ENCODE data around the gene TSPAN4. TPM values are rescaled to one million over a fixed set of nuclear protein-coding genes. Genes with fewer than 3 reads are reported as not detected.

Gene TSPAN4
- total RNA-seq, 1 experiment from 2014 or later: 50.3 TPM

GRCh38 chr11:845872-846495, 3.3 kb downstream of the TSPAN4 start:
- ChIA-PET RAD21 (ENCODE audit: low non-redundant PET in 1 of 2, low total read pairs in 2 of 2, uncharacterized antibody in 2 of 2, unreplicated experiment in 2 of 2) (interaction anchor here in 1 of 2 experiments (0.8 kb wide), 1 partner anchor 16 kb away, joined by 3 read pairs; no protein-coding TSS in a partner anchor), POLR2A (interaction anchor here (0.7 to 1.4 kb wide), 4 partner anchors 9 to 27 kb away, joined by 3 to 4 read pairs (median 4); no protein-coding TSS in a partner anchor), CTCF (no interaction called here)
- TF ChIP-seq ZFX (IDR thresholded peaks at IDR 0.05) (no peak), EGR1 (IDR thresholded peaks at IDR 0.05; ENCODE audit: low read depth) (no peak), ZNF274 (IDR thresholded peaks at IDR 0.05; ENCODE audit: low read depth, low read length) (no peak), REST (IDR thresholded peaks at IDR 0.05; ENCODE audit: low read depth) (no peak), SRF (IDR thresholded peaks at IDR 0.05; ENCODE audit: low read depth) (no peak), CBX3 (IDR thresholded peaks at IDR 0.05; ENCODE audit: low read depth) (no peak), SIN3A (IDR thresholded peaks at IDR 0.05; ENCODE audit: low read depth) (no peak), CTCF (IDR thresholded peaks at IDR 0.05 in 2 of 3, conservative IDR thresholded peaks at IDR 0.05 in 1 of 3; ENCODE audit: borderline replicate concordance in 1 of 3, insufficient read depth in 1 of 3, low read depth in 2 of 3, low read length in 2 of 3) (no peak), TCF7L2 (IDR thresholded peaks at IDR 0.05; ENCODE audit: borderline replicate concordance, extremely low read depth, insufficient read depth, insufficient read length) (no peak), EZH2 (IDR thresholded peaks at IDR 0.05) (no peak), ELF1 (IDR thresholded peaks at IDR 0.05; ENCODE audit: borderline replicate concordance, low read depth) (no peak), SP1 (IDR thresholded peaks at IDR 0.05; ENCODE audit: low read depth) (no peak), JUND (IDR thresholded peaks at IDR 0.05) (no peak), CEBPB (IDR thresholded peaks at IDR 0.05; ENCODE audit: low read depth) (no peak)
- Histone ChIP-seq H2AFZ (ENCODE audit: low read depth, low read length, poor library complexity, severe bottlenecking) (no peak overlapping the region), H3K27ac (ENCODE audit: low read depth, low read length) (peak overlapping the region; percentile 37; the same call in 1 of the 2 replicates), H3K79me2 (ENCODE audit: insufficient read depth, low read length) (peaks cover 30% of the 10 kb centered on the region), H3K9ac (ENCODE audit: low read length) (no peak overlapping the region), H4K20me1 (ENCODE audit: insufficient read depth) (peaks cover 2% of the 10 kb centered on the region; the same call in 1 of the 2 replicates), H3K27me3 (ENCODE audit: insufficient read depth, low read length) (no peaks in the 10 kb centered on the region), H3K4me2 (ENCODE audit: low read length) (no peak overlapping the region), H3K4me1 (ENCODE audit: control insufficient read depth in 1 of 2, insufficient read depth in 2 of 2, low read length in 2 of 2) (peaks cover 20 to 43% of the 10 kb centered on the region in 2 experiments), H3K36me3 (ENCODE audit: control insufficient read depth in 1 of 2, insufficient read depth in 2 of 2, low read length in 2 of 2) (peaks cover 0 to 2% of the 10 kb centered on the region in 2 experiments; a peak in 1 of 4 replicates), H3K4me3 (replicated peaks in 1 of 2; ENCODE audit: low read depth in 1 of 2, low read length in 2 of 2) (no peak overlapping the region), H3K9me2 (ENCODE audit: insufficient read depth) (no peaks in the 10 kb centered on the region), H3K9me3 (ENCODE audit: control insufficient read depth in 1 of 2, insufficient read depth in 1 of 2, low read depth in 1 of 2, low read length in 2 of 2) (no peaks in the 10 kb centered on the region)
- intact Hi-C loops (cut with micrococcal nuclease): no loop called here
- DNase-seq (ENCODE audit: low read depth, low spot score) (no peak), ATAC-seq (no peak)
- BruUV-seq (replicated peaks): no TSS peak

Measured in HCT116 (cell line).